Vagina (tissue), 2 donors: ENCODE data around the gene FGFBP3. TPM values are rescaled to one million over a fixed set of nuclear protein-coding genes. Genes with fewer than 3 reads are reported as not detected.

Experiments used
- DNase-seq, 2 donors: peaks; one replicate each; pipeline ENCODE4 v3.0.0-alpha.2; 2017; ENCODE audit errors: extremely low spot score in 2 of 2
- H3K27ac ChIP-seq: fragments of 200-600 bp; sonication (generic); one replicate; pipeline ENCODE4 v1.5.1; 2019
- H3K27me3 ChIP-seq: fragments of 200-600 bp; sonication (generic); one replicate; pipeline ENCODE4 v1.5.1; 2019
- H3K36me3 ChIP-seq, 2 donors: fragments of 200-600 bp; sonication (generic); one replicate each; pipeline ENCODE4 v1.5.1; 2017 to 2019
- H3K4me1 ChIP-seq: fragments of 200-600 bp; sonication (generic); one replicate; pipeline ENCODE4 v1.5.1; 2019
- H3K4me3 ChIP-seq, 2 donors: fragments of 200-600 bp; sonication (generic); 1 replicate in 1 of 2; 2 replicates in 1 of 2; pipeline ENCODE4 v1.5.1; 2016 to 2019
- H3K9me3 ChIP-seq: fragments of 200-600 bp; sonication (generic); one replicate; pipeline ENCODE4 v1.5.1; 2019
- CTCF ChIP-seq, 3 experiments: fragments of 450-650 bp in 2 of 3; fragments of 200-600 bp in 1 of 3; sonication (generic) in 1 of 3; IDR thresholded peaks; one replicate each; pipeline ENCODE4 v1.5.1; 2017 to 2019; ENCODE audit warnings: antibody characterized with exemption in 3 of 3, mild to moderate bottlenecking in 2 of 3, moderate library complexity in 2 of 3
- POLR2A ChIP-seq, 2 donors: fragments of 450-650 bp; IDR thresholded peaks; one replicate each; pipeline ENCODE4 v1.6.1; 2017; ENCODE audit warnings: antibody characterized with exemption in 2 of 2, mild to moderate bottlenecking in 2 of 2, moderate library complexity in 2 of 2
- POLR2AphosphoS5 ChIP-seq, 2 donors: sonication (generic); formaldehyde crosslinking; IDR thresholded peaks; one replicate each; pipeline ENCODE4 v1.9.0; 2017; ENCODE audit warnings: antibody characterized with exemption in 2 of 2, mild to moderate bottlenecking in 2 of 2, low read depth in 1 of 2; ENCODE audit not compliant: insufficient read depth in 1 of 2
- intact Hi-C: fragments of 100-400 bp; cut with DNase I; formaldehyde crosslinking; loops from one replicate; pipeline ENCODE4 v1.15.1; 2023
- total RNA-seq: library from RNA; depleted of rRNA; stranded (reverse); fragments of >200 nt; gene quantifications from one replicate; pipeline ENCODE4 v1.2.3, GENCODE V29; 2016

Gene FGFBP3
- total RNA-seq = 0.74 TPM

GRCh38 chr10:91909117-91909677, at the start of gene FGFBP3:
FGFBP3 (minus strand) TSS chr10:91909486; CDS start chr10:91908969, 517 bp downstream.
- Histone ChIP-seq H3K4me3 (peak within 1 kb of the TSS; percentile 58 to 65), H3K27ac (peak within 1 kb of the TSS; percentile 64), H3K27me3 (no peaks in the 10 kb centered on the region), H3K4me1 (peaks cover 23% of the 10 kb centered on the region), H3K36me3 (no peaks in the 10 kb centered on the region), H3K9me3 (no peaks in the 10 kb centered on the region)
- intact Hi-C loops = no loop called here
- TF ChIP-seq CTCF (IDR thresholded peaks at IDR 0.05) = no peak
- TF ChIP-seq POLR2A (IDR thresholded peaks at IDR 0.05) = no peak
- TF ChIP-seq POLR2AphosphoS5 (IDR thresholded peaks at IDR 0.05; ENCODE audit: insufficient read depth in 1 of 2, low read depth in 1 of 2) = no peak
- no peak for DNase-seq

GRCh38 chr10:91957091-91957490, 47.8 kb upstream of the FGFBP3 start:
- Histone ChIP-seq H3K27me3 (no peaks in the 10 kb centered on the region), H3K36me3 (peaks cover 0 to 80% of the 10 kb centered on the region in 2 donors), H3K4me3 (no peak overlapping the region), H3K4me1 (no peaks in the 10 kb centered on the region), H3K27ac (no peak overlapping the region), H3K9me3 (no peaks in the 10 kb centered on the region)
- intact Hi-C loops = no loop called here
- TF ChIP-seq POLR2AphosphoS5 (IDR thresholded peaks at IDR 0.05; ENCODE audit: insufficient read depth in 1 of 2, low read depth in 1 of 2) = no peak
- no peak for TF ChIP-seq CTCF (IDR thresholded peaks at IDR 0.05)
- no peak for TF ChIP-seq POLR2A (IDR thresholded peaks at IDR 0.05)
- DNase-seq = no peak

- no peaks in the 10 kb centered on the region for H3K9me3 ChIP-seq
- intact Hi-C loops = no loop called here
- no peak overlapping the region for H3K27ac ChIP-seq
- no peak for DNase-seq
- H3K4me3 ChIP-seq = no peak overlapping the region
- TF ChIP-seq POLR2AphosphoS5 (IDR thresholded peaks at IDR 0.05; ENCODE audit: insufficient read depth in 1 of 2, low read depth in 1 of 2) (no peak), CTCF (IDR thresholded peaks at IDR 0.05) (no peak), POLR2A (IDR thresholded peaks at IDR 0.05) (no peak)
- H3K36me3 ChIP-seq = peaks cover 0 to 76% of the 10 kb centered on the region in 2 donors
- H3K4me1 ChIP-seq = no peaks in the 10 kb centered on the region
- H3K27me3 ChIP-seq = no peaks in the 10 kb centered on the region
Measured at GRCh38 chr10:91955114-91955513, 45.8 kb upstream of the FGFBP3 start.

- intact Hi-C loops = no loop called here
- peaks cover 0 to 63% of the 10 kb centered on the region in 2 donors for H3K36me3 ChIP-seq
Measured at GRCh38 chr10:91953600-91954160, 44.4 kb upstream of the FGFBP3 start.

More at GRCh38 chr10:91953600-91954160, 44.4 kb upstream of the FGFBP3 start:
- Histone ChIP-seq H3K4me3 (no peak overlapping the region), H3K27me3 (no peaks in the 10 kb centered on the region), H3K27ac (no peak overlapping the region), H3K4me1 (no peaks in the 10 kb centered on the region), H3K9me3 (no peaks in the 10 kb centered on the region)
- DNase-seq = no peak
- TF ChIP-seq CTCF (IDR thresholded peaks at IDR 0.05) = no peak
- TF ChIP-seq POLR2AphosphoS5 (IDR thresholded peaks at IDR 0.05; ENCODE audit: insufficient read depth in 1 of 2, low read depth in 1 of 2) = no peak
- no peak for TF ChIP-seq POLR2A (IDR thresholded peaks at IDR 0.05)
